ENCODE results near the gene JARID2. TPM values are rescaled to one million over a fixed set of nuclear protein-coding genes. Genes with fewer than 3 reads are reported as not detected.

JARID2 gene
- total RNA-seq, 1 donor from 2014 or later, result 66.1 TPM

- Mint-ChIP-seq H3K36me3 (ENCODE audit: low read depth, unreplicated experiment) (peaks cover 9% of the 10 kb centered on the region), H3K27ac (ENCODE audit: unreplicated experiment) (peak overlapping the region; percentile 71), H3K4me3 (ENCODE audit: unreplicated experiment) (no peak overlapping the region), H3K27me3 (ENCODE audit: unreplicated experiment) (peaks cover 2% of the 10 kb centered on the region), H3K9me3 (ENCODE audit: unreplicated experiment) (no peaks in the 10 kb centered on the region), H3K4me1 (ENCODE audit: unreplicated experiment) (peaks cover 44% of the 10 kb centered on the region)
- DNase-seq (ENCODE audit: low spot score), result no peak
- TF ChIP-seq, protein P1, sequence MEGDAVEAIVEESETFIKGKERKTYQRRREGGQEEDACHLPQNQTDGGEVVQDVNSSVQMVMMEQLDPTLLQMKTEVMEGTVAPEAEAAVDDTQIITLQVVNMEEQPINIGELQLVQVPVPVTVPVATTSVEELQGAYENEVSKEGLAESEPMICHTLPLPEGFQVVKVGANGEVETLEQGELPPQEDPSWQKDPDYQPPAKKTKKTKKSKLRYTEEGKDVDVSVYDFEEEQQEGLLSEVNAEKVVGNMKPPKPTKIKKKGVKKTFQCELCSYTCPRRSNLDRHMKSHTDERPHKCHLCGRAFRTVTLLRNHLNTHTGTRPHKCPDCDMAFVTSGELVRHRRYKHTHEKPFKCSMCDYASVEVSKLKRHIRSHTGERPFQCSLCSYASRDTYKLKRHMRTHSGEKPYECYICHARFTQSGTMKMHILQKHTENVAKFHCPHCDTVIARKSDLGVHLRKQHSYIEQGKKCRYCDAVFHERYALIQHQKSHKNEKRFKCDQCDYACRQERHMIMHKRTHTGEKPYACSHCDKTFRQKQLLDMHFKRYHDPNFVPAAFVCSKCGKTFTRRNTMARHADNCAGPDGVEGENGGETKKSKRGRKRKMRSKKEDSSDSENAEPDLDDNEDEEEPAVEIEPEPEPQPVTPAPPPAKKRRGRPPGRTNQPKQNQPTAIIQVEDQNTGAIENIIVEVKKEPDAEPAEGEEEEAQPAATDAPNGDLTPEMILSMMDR (IDR thresholded peaks at IDR 0.05; ENCODE audit: unreplicated experiment), result no peak
Measured at GRCh38 chr6:15473741-15474161, 227.9 kb downstream of the JARID2 start.

DNA sequence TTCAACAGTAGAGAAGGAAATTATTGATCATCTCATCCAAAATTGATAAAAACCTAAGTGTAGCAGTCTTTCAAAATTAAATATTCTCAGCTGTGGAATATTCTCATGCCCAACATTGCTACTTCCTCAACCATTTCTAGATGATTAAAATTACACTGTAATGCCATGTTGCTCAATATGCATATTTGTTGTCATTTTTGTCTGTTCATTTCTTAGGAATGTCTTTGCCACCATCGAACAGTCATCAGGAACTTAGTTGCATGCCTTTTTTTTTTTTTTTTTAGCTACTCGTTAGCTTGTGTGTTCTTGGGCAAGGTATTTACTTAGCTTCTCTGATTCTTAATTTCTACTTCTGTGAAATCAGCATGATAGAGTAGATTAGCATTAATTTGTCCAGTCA is 228.3 kb downstream of the JARID2 start:
- H3K36me3 Mint-ChIP-seq (ENCODE audit: low read depth, unreplicated experiment), result peaks cover 11% of the 10 kb centered on the region
- H3K9me3 Mint-ChIP-seq (ENCODE audit: unreplicated experiment), result no peaks in the 10 kb centered on the region
- TF ChIP-seq, protein P1 (IDR thresholded peaks at IDR 0.05; ENCODE audit: unreplicated experiment), result no peak
- H3K27me3 Mint-ChIP-seq (ENCODE audit: unreplicated experiment), result peaks cover 2% of the 10 kb centered on the region
- no peak overlapping the region for H3K4me3 Mint-ChIP-seq (ENCODE audit: unreplicated experiment)
- peak overlapping the region; percentile 71 for H3K27ac Mint-ChIP-seq (ENCODE audit: unreplicated experiment)
- no peak for DNase-seq (ENCODE audit: low spot score)
- peaks cover 46% of the 10 kb centered on the region for H3K4me1 Mint-ChIP-seq (ENCODE audit: unreplicated experiment)

GRCh38 chr6:15475261-15475660 is 229.4 kb downstream of the JARID2 start:
- Mint-ChIP-seq H3K4me3 (ENCODE audit: unreplicated experiment) (no peak overlapping the region), H3K27ac (ENCODE audit: unreplicated experiment) (peak overlapping the region; percentile 77), H3K9me3 (ENCODE audit: unreplicated experiment) (no peaks in the 10 kb centered on the region), H3K4me1 (ENCODE audit: unreplicated experiment) (peaks cover 56% of the 10 kb centered on the region), H3K36me3 (ENCODE audit: low read depth, unreplicated experiment) (peaks cover 11% of the 10 kb centered on the region), H3K27me3 (ENCODE audit: unreplicated experiment) (peaks cover 9% of the 10 kb centered on the region)
- DNase-seq (ENCODE audit: low spot score), result no peak
- TF ChIP-seq, protein P1 (IDR thresholded peaks at IDR 0.05; ENCODE audit: unreplicated experiment), result no peak

DNA sequence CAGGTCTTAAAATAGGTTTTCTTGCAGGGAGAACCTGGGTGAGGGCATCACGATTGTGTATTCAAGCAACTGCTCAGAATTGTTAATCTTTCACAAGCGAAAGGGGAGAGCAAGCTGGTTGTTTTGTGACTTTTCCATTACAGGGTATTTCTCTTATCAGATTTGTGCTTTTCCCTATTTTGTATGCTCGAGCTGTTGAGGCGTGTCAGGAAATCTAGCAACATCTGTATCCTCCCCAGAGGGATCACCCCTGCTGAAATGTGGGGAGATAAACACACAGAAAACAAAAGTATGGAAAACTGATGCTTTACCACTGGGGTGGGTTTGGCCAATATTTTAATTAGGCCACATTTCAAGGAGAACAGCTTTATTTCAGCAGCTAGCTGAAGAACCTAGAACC is 230.0 kb downstream of the JARID2 start:
- H3K4me1 Mint-ChIP-seq (ENCODE audit: unreplicated experiment), result peaks cover 62% of the 10 kb centered on the region
- peak overlapping the region; percentile 77 for H3K27ac Mint-ChIP-seq (ENCODE audit: unreplicated experiment)
- no peak for DNase-seq (ENCODE audit: low spot score)
- no peaks in the 10 kb centered on the region for H3K9me3 Mint-ChIP-seq (ENCODE audit: unreplicated experiment)
- H3K36me3 Mint-ChIP-seq (ENCODE audit: low read depth, unreplicated experiment), result peaks cover 11% of the 10 kb centered on the region
- H3K27me3 Mint-ChIP-seq (ENCODE audit: unreplicated experiment), result peaks cover 9% of the 10 kb centered on the region
- TF ChIP-seq, protein P1 (IDR thresholded peaks at IDR 0.05; ENCODE audit: unreplicated experiment), result no peak
- no peak overlapping the region for H3K4me3 Mint-ChIP-seq (ENCODE audit: unreplicated experiment)

- TF ChIP-seq, protein P1 (IDR thresholded peaks at IDR 0.05; ENCODE audit: unreplicated experiment), result no peak
- no peak overlapping the region for H3K4me3 Mint-ChIP-seq (ENCODE audit: unreplicated experiment)
- peaks cover 10% of the 10 kb centered on the region for H3K27me3 Mint-ChIP-seq (ENCODE audit: unreplicated experiment)
- peaks cover 11% of the 10 kb centered on the region for H3K36me3 Mint-ChIP-seq (ENCODE audit: low read depth, unreplicated experiment)
- peaks cover 67% of the 10 kb centered on the region for H3K4me1 Mint-ChIP-seq (ENCODE audit: unreplicated experiment)
- no peaks in the 10 kb centered on the region for H3K9me3 Mint-ChIP-seq (ENCODE audit: unreplicated experiment)
- H3K27ac Mint-ChIP-seq (ENCODE audit: unreplicated experiment), result peak overlapping the region; percentile 40
- DNase-seq (ENCODE audit: low spot score), result no peak
Measured at GRCh38 chr6:15476631-15477380, 230.9 kb downstream of the JARID2 start.
